GM18502 (cell line): ENCODE data around the gene DPYSL3.

Experiments
- ATAC-seq: cut with Tn5 transposase; IDR thresholded peaks from one replicate; pipeline ENCODE4 v1.9.1; 2021; ENCODE audit warnings: mild to moderate bottlenecking; ENCODE audit not compliant: unreplicated experiment, poor library complexity

The DPYSL3 gene

DNA sequence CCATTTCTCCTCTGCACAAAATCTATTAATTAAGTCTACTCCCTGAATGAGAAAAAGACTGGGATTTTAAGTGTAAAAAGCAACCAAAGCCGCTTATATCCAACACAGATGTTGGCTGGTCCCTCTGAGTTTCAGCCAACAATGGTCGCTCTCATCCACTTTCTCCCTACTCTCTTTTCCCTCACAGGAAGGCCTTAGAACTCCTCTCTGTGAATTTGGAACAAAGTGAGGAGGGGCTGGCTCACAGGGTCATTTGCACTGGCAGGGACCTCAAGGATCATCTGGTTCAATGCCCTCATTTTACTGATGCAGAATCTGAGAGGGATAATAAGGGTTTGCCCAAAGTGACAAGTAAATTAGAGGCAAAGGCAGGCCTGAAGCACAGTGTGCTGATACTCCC is 64.0 kb downstream of the DPYSL3 start:
- no peak for ATAC-seq

DNA sequence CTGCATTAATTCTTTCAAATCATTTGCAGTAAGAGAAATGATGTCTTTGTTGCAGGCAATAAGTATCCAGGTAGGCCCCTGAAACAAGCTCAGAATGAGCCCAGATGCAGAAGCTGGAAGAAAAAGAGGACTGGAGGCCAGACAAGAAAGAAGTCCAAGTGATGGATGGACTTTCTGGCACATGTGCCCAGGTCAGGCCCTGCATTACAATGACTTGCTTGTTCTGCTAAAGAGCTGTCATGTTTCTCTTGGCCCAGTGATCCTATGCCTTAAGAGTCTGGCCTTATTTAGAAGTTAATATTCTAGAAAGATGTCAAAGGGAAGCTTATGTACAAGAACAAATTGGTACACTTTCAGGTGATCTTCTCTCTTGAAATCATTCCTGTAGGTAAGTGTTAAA is 64.8 kb downstream of the DPYSL3 start:
- ATAC-seq, result no peak

DNA sequence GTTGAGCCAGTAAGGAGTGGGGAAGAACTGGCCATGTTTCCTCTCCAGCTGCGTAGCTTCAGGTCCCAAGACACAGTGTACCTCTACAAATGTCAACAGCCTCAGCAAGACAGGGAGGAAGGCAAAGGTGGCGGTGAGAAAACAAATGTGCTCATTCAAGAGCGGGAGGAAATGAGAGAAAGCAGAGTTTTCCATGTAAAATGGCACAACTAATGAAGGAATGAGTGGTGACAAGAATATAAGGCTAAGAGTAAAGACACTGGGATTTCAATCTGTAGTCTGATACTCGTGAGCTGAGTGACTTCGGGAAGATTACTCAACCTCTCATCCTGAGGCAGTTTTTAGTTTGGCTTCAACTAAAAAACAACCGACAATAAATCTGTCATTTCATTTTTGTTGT is 67.6 kb downstream of the DPYSL3 start:
- ATAC-seq, result no peak

DNA sequence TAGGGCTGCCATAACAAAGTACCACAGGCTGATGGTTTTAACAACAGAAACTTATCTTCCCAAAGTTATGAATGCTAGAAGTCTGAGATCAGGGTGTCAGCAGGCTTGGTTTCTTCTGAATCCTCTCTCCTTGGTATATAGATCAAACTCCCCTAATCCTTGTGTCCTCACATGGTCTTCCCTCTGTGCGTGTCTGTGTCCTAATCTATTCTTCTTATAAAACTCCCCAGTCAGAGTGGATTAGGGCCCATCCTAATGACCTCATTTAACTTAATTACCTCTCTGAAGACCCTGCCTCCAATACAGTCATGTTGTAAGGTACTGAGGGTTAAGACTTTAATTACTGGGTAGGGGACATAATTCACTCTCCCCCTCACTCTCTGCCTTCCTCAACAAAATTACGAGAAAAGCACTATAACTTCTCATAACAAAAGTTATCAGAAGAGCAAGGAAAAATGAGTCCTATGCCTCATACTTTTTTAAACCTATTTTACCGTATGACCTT is 68.6 kb downstream of the DPYSL3 start:
- no peak for ATAC-seq

DNA sequence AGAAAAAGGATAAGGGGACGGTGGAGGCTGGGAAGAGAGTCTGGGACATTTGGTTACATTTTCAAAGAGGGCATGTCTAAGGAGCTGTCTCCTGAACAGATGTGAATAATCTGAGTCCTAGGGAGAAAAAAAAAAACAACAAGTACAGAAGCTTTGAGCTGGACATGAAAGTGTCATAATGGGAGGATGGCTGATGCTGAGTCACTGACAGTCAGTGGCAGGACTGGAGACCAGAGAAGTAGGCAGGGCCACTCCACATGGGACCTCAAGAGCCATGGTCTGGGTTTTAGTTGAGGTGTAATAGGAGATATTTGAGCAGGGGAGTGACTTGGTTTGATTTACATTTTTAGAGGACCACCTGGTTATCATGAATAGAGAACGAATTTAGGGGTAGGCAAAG is 70.6 kb downstream of the DPYSL3 start:
- ATAC-seq, result no peak

DNA sequence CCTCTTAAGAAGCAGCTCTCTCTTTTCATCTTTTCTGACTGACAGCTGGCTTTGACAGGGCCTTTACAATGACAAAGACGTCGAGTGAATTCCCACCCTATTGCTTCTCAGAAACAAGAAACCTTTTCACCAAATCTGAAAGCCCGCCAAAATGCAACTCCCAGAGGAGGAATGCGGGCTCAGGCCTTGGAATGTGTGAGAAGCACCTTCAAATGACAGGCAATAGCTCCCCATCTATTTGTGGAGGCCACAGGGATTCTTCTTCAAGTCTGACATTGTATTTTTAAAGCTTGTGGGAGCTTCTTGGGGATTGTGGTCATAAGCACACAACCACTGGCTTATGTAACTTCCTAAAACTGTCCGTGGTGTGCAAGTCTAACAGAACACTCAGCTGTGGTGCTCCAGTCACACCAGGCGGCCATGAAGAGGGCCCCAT is 72.7 kb downstream of the DPYSL3 start:
- no peak for ATAC-seq

DNA sequence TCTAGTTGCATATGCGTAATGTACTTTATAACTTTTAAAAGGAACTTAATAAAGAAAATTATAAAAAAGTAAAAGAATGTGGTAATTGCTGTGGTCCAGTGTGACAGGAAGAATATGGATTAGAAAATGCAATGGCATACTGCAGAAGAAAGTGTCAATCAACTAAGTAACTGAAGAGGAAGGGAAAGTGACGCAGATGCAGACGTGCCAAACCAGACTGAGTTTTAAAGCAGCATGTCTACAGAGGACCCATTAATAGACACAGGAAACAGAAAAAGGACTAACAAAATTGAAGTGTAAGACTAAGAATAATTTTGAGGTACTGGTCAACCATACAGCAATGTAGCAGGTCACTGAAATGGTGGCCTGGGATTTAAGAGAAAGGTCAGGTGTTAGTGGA is 73.3 kb downstream of the DPYSL3 start:
- ATAC-seq, result peak; percentile 63

DNA sequence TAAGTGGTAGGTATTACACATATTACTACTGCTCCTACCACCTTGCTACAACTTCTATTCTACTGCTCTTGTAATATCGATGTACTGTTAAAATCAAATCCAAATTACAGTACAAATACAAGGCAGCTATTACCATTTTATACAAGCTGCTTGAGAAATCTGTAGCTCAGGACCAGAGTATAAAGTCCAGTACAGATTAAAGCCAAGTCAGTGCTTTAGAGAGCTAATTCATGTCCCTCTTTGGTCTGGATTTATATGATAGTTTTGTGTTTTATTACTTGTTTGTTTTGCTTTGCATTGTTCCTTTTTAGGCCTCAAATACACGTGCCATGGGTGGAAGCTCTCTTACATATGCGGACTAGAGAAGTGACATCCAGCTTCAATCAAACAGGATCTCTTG is 75.8 kb downstream of the DPYSL3 start:
- ATAC-seq, result no peak

DNA sequence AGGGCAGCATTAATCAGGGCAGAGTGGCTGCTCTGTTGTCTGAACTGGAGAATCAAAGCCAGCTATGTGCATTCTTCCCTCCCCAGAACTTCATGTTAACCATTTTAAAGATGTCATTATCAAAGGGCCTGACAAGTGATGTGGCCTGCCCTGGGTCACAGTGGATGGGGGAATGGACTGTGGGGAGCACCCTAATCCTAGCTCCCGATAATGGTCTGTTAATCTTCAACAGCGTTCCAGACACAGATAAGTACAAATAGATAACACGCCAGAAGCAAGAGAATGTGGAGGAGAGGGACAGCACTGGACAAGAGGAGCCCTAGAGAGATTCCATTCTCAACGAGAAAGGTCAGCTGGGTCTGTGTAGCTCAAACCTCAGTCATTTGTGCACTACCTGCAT is 77.5 kb downstream of the DPYSL3 start:
- ATAC-seq, result no peak

DNA sequence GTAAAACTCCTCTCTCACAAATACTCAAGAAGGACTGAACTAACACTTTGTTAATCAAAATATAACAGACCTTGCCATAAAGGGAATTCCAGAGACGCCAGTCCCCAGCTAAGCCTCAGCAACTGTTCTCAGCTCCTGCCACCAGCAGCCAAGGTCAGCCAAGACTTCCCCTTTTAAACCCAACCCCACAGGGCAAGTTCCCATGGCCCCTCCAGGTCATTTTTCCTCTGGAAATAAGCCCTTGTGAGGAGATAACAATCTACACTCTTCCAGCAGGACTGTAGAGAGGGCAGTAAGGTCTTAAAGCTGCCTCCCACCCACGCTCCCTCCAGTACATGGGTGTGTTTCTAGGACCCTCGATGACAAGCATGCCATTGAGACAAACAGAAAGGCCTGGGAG is 78.3 kb downstream of the DPYSL3 start:
- no peak for ATAC-seq

DNA sequence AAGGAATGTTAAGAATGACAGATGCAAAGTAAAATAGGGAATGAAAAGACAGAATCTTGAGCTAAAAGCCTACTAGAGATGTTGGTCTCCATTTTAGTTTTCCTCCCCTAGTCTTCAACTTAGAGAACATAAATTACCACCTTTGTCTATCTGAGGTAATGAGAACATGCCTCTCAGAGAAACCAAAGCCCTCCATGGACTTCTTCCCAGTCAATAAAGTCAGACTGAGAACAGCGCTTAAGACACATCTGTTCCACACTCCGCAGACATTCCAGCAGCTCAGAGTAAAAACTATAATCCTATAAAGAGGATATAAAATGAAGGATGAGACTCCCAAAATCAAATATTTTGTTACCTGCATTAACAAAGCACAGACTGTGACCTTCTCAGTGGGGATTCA is 79.2 kb downstream of the DPYSL3 start:
- no peak for ATAC-seq

DNA sequence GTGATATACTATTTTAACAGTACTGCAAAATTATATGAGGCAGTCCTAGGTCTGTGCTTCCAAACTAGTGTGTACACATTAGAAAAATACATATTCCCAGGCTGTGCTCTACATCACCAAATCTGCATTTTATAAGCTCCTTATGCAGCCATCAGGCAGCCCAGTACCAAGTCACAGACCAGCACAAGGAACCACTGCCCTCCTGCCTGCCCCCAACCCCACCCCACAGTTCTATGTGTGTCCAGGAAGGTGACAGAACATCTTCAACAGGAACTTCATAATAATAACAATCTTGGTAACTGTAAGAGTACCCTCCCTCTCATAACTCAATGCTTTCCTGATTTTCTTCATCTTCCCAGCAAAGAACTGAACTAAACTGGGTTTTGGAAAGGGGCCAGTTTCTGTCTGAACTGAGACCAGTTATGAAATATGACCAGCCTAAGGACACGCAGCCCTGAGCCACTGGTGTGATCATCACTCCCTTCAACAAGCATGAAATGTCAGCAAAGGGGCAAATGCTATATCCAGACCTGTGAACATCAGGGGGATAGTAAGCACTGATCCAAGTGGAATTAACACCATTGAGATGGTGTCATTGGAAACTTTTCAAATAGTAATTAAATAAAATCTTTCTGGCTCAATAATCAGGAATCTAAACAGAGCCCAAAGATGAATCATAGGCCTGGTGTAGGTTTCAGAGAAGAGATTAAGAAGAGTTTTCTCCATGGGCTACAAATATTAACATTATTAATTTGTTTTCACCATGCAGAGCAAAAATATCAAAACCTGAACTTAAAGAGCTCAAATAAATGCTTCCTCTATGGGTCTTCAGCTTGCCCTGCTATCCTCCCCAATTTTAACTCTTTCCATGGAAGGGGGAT is 82.1 kb downstream of the DPYSL3 start:
- no peak for ATAC-seq

DNA sequence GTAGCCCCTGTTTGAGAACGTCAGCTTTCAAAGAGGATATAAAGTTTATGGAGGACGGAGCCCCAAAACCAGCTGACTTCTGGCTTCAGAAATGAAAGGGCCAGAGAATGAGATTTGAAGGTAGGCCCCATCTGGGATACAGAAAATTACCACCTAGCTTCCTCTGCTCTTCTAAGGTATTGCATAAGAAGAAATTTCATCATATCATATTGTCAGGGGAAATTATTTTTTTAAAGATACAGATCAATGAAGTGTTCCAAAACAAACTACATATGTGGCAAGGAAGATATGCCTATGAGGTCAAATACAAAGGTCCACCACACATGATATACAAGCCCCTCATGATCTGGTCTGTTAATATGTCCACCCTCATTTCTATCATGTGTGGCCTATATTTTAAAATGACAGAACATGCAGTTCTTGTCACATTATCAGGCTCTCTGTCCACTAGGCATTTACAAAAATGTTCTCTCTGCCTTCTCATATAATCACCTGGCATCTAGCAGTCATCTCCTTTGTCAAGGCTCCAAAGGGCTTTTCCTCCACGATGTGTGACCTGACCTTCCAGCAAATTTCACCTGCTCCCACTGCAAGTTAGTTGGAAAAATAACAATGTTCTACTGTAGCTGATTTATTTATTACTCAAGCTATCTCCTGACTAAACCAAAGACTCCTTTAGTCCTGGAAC is 83.1 kb downstream of the DPYSL3 start:
- ATAC-seq, result no peak

DNA sequence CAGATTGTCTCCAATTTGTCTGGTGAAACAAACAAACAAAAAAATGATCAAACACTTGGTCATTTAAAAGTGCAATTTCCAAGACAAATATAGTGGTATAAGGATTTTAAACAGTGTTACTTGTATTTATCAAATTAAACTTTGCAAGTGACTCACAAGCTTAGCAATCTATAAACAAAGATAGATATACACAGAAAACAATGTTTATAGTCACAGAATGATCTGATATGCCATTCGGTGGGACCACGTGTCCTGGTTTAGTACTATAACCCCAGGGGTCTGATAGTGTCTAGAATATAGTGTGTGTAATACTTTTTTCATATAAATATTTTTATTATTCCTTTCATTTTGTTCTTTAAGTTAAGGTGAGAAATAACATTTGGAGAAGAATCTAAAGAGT is 91.3 kb downstream of the DPYSL3 start:
- no peak for ATAC-seq

DNA sequence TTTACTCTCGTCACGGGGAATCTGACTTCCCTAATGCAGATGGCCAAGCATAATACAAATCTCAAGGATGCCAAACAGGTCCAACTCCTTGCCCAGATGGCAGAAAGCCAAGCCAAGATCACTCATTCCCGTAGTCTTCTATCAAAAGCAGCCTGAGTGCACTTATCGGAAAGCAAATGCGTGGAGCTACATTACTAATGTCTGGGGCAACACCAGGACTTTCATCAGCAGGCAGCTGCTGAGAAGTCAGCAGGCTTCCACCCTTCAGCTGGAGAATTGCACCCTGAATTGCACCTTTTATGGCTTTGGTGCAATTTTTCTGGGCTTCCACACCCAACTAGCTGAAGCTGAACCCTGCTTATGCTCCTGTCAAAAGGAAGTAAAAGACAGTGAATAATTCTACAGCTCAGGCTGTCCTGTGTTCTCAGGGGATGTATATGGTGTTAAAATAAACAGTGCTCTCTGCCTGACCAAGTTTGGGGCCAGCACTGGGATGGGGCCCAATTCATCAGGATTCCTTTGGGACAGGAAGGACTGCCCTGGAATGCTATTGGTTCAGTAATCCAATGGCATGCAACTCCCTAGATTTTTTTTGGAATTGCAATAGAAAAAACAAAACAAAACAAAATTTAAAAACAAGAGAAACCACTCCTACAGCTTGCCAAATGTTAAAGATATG is 92.6 kb downstream of the DPYSL3 start:
- no peak for ATAC-seq

DNA sequence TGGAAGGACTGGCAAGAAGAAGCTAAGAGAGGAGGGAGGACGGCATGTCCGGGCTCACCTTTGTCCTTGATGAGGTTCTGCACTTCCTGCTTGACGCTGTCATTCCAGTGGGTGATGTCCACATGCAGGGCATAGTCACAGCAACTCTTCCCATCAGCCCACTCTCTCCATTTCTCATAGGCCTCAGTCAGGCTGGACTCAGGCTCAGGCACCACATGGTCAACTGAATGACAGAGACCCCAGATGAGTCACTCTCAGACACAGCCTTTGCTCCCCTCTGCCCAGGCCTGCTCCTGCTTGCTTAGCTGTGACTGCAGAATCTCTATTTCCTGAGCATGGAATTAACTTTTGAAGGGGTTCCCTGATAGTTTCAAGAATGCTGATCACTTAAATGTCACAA is 94.2 kb downstream of the DPYSL3 start:
- ATAC-seq, result no peak

DNA sequence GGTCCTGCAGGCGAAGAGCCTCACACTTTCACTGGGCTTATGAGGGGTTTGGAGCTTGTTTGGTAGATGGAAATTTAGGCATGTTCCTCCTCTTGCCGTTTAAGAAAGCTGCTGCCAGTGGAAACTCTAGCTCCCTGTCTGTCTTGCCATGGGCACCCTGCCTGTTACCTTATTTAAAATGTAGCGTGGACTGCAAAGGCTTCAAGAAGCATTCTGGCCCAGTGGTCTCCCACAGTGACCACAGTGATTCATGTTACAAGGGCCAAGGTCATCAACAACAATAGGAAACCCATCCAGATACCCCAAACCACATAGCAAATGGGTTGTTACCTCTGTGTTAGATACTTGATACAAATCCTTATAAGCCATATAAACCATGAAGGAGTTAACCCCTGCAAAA is 96.6 kb downstream of the DPYSL3 start:
- no peak for ATAC-seq

DNA sequence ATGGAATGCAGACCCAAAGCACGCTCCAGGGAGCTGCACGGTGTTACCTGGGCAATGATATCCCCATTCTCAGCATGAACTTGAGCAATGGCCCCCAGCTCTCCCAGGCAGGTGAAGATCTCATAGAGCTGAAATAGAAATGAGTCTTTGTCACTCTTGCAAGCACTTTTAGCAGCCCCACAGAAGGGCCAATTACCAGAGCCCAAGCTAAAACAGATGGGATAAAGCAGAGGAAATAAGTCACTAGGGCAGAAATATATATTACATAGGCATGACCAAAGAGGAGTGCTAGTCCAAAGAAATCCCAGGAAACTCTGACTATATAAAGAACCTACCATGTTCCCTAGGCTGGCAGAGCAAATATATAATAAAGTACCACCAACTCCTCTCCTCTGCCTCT is 97.3 kb downstream of the DPYSL3 start:
- ATAC-seq, result no peak

DNA sequence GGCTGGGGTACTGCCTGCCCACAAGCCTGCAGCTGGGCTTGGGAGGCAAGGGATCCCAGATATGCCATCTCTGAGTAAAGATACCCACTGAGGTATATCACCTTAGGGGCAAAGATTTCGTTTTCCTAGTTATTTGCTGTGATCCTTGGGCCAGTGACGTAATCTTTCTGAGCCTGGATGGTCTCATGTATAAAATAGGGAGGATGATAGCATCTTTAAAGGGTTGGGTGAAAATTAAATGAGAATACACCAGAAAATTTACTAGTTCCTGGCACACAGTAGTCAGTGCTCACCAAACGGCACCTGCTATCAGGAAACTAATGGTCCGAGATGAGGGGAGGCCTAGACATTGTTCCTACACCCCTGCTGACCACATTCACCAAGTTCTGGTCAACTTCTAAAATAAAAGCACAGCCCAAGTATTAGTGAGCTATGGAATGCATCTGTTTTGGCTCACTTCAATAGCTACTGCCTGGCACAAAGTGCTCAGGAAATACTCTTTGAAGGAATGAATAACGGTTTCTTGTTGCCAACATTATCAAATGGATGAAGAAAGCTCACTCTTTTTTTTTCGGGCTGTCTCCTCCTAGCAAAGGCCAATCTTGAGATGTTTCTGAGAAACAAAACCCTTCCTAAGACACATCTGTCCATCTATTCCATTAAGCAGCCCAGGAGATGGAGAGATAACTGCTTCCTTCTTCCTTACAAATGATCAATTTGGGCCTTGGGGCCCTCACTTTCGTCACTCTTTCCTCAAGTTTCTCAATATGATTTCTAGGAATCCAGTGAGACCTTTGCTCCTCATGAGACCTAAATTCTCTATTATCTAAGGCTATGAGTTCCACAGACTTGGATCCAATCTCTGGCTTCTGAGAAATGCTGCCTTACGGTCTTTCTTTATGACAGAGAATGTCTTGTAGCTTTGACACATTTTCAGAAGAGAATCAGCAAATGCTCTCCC is 98.2 kb downstream of the DPYSL3 start:
- no peak for ATAC-seq
